Breast epithelium (tissue), 3 donors: ENCODE measurements around the gene FBXO46.
"Not testable (repeated sequence)": the region's sequence is repeated elsewhere in the genome, so short reads cannot be mapped to it uniquely, and the experiment has no call there.

Experiments used
- CTCF ChIP-seq, 3 donors: fragments of 450-650 bp; IDR thresholded peaks; one replicate each; pipeline ENCODE4 v1.5.1; 2016 to 2017; ENCODE audit warnings: antibody characterized with exemption in 3 of 3, mild to moderate bottlenecking in 3 of 3, moderate library complexity in 3 of 3
- POLR2A ChIP-seq: fragments of 450-650 bp; IDR thresholded peaks from one replicate; pipeline ENCODE4 v1.6.1; 2016; ENCODE audit warnings: antibody characterized with exemption, mild to moderate bottlenecking, moderate library complexity
- POLR2AphosphoS5 ChIP-seq, 3 donors: sonication (generic); formaldehyde crosslinking; IDR thresholded peaks; one replicate each; pipeline ENCODE4 v1.6.1; 2017; ENCODE audit warnings: antibody characterized with exemption in 3 of 3

- TF ChIP-seq POLR2A; CTCF (IDR thresholded peaks at IDR 0.05); POLR2AphosphoS5 (IDR thresholded peaks at IDR 0.05): not testable (repeated sequence)
Observed at GRCh38 chr19:45728683-45729082, 2.0 kb downstream of the FBXO46 start.
